ENCODE data around the gene KSR1.

The KSR1 gene

DNA sequence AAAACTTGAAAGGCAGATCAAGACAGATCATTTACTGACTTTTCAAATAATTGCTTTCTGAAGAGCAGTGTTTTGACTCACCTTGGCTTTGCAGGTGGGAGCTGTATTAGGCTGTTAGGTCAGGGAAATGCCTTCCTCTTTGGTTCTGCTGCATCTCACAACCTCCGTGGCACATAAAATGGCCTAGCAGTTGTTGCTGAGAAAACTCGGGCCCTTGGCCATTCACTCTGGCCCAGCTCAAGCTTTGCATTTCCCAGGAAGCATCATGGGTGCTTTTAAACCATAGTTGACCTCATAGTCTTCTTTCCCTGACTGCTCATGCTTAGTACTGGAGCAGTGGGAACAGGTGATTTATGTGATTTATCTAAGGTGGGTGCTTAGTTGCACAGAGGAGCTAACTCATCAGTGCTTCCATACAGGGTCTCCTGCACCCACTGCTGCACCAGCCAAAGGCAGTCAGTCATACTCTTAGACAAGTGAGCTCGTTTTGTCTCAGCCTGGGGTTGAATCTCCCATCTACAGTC lies 83.6 kb downstream of the KSR1 start:
- DNase-seq = no peak

DNA sequence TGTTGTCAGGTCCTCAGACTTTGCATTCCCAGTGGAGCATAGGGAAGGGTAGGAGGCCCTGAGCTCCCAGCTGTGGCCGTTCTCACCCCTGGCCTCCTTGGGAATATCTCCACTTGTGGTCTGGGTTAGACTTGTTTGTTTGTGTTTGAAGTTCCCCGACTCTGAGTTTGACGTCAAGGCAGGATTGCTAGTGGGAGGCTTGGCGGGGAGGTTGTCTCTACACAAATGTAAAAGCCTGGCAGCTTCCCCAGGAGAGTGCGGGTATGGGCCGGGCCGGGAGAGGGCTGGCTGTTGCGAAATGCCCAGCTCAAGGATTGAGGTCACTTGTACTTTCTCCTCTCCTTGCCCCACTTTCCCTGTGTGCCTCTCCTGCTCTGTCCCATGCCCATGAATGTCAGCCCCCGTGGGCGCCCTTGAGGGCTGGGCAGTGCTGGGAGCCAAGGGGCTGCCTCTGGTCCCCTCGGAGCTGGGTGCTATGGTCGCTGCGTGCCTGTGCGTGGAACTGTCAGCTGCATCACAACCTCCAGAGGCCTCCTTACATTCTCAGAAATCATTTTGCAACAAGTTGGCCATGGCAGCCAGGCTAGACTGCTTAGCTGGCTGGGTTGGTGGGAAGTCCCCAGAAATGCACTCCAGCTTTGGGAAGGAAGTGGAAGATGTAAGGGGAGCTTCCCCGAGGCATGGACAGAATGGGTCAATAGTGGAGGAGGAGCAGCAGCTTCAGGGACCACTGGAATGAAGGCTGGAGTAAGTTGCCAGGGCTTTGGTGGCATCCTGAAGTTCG lies 84.3 kb downstream of the KSR1 start:
- DNase-seq = no peak

DNA sequence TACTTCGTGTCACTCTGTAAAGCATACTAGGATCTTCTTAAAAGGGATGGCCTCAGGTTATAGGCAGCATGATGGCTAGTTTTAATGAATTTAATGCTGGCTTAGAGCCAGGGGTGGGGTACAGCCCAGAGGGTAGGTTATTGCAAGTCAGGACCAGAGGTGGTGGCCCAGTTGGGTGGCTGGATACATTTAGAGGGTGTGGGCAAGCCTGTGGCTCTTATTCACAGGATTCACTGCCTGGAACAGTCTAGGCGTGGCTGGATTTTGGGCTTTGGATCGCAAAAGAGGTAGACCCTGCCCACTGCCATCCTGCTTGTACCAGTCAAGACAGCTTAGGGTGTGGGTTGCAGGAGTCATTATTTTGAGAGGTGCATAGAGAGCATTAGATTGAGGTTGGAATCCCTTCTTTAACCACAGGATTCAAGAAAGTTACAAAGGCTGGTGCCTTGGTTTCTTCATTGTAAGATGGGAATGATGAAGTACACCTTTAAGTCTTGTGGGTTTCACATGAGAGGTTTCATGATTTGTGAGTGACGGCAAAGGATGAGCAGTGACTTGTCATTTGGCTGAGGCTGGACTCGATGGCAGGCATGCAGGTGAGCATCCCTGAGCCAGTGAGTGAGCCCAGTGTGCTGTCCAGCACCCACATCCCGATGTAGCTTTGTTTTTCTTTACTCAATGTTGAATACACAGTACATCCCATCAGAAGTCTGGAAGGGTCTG lies 85.2 kb downstream of the KSR1 start:
- DNase-seq = no peak

DNA sequence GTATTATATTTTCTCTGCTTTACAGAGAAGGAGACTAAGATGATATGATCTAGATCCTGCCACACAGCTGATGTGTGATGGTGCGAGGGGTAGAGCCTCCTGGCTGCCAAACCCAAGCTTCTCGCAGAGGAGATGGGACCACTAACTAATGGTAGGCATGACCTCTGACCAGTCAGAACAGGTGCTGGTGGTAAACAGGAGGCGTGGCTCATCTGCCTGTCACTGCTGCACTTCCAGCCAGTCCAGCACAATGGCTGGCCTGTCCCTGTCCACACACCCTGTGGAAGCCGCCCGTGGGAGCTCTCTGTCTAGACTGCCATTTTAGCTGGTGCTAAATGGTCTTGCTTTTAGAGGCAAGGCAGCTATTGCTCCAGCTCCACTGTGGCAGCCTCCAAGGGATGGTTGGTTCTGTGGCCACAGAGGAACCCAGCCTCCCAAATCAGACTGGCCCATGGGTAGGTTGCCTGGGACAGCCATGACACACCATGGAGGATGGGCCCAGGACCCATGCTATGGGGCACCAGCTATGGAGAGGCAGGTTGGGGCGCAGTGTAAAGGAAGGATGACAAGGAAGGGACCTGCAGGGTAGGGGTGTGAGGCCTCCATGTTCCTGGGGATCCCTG lies 86.7 kb downstream of the KSR1 start:
- no peak for DNase-seq

DNA sequence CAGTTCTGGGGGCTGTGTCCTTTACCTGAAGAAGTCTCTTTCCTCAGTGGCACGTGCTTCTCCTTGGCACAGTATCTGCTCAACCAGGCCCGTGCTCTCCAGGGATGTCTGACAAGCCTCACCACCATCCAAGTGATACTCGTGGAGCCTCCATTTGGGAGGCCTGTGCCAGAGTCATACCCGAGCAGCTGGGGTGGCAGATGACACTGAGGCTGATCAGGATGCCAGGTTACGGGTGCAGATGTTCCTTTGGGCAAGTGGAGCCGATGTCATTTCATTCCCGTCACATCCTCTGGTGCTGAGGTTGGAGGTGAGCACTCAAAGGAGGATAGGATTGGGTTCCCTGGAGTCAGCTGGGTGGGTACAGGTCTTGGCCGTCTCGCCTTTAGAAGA lies 87.2 kb downstream of the KSR1 start:
- no peak for DNase-seq

DNA sequence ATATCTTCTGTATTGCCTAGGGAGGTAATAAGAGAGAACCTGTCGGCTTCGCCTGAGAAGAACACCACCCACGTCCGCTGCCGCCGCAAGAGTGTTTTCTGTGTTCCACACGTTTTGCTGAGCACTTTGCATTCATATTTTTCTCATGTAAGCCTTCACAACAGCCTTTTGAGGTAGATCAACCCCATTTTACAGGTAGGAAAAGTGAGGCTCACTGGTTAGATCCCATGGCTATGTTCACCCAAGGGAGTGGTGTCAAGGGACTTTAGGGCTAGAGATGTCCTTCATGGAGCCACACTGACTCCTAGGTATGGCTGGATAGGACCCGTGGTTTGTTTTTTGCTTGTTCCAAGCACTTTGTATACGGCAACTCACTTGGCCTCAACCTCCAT lies 87.7 kb downstream of the KSR1 start:
- no peak for DNase-seq

DNA sequence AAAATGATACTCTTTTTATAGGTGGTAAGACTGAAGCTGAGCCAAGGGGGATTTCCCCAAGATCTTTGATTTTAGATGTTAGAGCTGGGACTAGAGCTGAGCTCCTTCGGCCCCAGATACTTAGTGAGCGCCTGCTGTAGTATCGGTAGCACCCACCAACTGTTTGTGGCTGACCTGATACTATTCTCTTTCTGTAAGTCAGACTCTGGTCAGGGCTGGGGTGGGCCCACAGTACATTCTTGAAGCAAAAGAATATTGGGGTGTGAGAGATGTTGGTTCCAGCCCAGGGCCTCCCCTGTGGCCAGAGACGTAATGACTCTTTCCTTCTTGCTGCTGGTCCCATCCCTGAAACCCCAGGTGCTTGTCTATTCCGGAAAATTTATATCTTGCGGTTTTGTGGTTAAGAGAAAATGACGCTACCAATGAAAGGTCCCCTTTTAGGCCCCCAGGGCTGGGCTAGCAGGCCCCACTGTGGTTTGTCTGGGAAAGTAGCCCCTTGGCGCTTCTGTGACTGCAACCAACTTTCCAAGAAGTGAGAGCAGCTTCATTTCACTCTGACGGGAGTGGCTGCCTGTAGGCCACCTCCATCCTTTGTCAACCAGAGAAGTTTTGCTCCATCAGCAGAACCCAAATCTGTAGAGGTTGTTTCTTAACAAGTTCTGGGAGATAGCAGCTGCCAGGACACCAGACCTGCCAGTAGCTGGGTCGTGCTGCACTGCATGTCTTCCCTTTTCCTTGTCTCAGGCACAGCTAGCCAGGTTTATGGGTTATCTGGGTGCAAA lies 88.3 kb downstream of the KSR1 start:
- DNase-seq = peak; percentile 86

DNA sequence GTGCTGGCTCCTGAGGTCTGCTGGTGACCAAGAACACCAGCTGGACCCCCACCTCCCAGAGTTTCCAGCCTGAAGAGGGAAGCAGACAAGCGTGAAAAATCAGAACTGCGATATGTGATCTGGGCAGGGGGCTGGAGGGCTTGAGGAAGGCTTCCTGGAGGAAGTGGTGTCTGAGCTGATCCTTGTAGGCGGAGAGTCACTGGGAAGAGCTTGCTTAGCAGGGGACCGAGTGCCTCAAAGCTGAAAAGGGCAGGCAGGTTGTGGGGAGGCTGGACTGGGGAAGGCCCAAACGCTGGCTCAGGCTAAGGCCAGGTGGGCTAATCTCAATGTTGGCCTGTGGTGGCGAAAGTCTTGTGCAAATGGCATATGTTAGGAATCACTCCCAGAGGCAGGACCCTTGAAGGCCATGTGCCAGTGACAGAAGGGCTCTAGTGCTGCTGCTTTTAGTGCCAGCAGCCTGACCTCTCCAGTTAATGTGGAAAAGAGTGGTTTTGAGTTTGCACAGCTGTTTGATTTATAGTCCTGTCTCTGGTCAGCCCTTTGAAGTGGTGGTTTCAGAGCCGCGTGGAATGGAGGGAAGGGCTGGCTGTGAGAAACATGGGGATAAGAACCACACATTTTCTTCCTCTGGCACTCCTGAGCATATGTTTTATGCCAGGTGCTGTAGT lies 89.4 kb downstream of the KSR1 start:
- no peak for DNase-seq

DNA sequence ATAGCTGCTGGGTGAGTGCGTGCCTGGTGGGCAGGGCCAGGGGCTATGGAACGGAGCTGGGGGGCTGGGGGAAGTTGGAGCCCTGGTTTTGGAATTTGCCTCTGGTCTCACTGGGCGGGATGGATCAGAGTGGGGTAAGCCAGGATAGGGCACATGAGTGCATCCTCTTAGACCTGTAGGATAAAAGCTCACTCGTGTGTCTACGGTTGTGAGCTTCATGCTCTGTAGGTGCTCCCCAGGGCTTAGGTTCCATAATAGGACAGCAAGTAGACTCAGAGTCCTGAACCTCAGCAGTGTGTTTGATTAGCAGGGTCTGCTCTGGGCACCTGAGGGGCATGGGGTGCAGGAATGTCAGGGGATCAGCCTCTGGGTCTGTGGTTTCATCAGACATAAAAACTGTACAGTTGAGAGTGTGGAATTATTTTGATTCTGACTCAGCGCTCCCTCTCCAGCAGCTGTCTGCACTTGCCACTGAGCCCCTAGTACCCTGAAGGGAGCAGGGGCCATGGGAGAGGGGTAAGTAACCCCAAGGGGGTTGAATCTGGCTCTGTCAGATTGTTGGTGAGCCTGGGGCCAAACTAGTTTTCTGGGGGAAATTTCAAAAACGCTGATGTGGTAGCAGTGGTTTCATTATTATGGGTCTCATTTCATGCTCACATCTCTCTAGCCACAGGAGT lies 90.5 kb downstream of the KSR1 start:
- DNase-seq = no peak

DNA sequence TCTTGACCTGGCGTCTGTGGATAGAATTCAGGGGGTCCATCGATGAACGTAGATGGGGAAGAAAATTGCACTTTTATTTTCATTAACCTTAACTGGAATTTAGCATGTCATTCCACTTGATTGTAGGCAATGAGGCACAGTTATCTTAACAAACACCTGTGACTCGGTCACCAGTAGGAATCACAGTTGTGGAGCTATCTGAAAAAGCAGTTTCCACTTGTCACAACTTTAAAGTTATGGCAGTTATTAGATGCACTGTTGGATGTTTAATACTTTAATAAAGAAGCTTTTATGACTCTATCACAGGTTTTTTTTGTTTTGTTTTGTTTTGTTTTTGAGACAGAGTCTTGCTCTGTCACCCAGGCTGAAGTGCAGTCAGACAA lies 91.0 kb downstream of the KSR1 start:
- peak; percentile 86 for DNase-seq

DNA sequence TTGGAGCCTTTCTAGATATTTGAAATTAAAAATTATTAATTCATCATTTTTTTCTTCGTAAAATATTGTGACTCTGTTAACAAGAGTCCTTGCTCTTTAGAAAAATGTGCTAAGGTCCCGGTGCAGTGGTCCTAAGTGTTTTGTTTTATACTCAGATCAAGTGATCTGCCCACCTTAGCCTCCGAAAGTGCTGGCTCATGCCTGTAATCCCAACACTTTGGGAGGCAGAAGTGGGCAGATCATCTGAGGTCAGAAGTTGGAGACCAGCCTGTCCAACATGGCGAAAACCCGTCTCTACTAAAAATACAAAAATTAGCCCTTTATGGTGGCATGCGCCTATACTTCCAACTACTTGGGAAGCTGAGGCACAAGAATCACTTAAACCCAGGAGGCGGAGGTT lies 92.1 kb downstream of the KSR1 start:
- no peak for DNase-seq

DNA sequence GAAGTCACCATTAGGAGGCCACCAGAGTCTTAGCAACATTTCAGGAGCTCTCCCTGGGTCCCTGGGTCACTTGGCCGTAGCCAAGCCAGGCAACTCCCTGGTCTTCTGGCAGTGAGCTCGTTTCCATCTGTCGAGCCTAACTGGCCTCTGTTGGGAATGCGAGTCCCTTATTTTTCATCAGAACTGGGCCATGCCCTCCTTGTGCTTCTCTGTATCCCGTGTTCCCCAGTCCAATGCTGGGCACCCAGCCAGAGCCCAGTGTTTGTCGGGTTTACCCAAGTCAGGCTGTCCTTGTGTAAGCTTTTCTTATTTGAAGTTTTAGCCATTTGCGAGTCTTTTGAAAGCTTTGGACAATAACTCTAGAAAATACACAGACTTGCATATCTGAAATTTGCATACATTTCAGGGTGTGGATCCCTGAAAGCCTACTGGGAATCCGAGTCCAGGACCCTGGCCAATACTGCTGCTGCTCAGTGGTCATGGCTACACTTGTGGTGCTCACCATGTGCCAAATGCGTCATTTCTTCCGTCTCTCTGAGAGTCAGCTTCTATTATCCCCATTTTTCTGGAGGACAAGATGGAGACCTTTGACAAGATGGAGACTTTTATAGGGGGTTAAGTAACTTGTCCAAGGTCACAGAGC lies 93.1 kb downstream of the KSR1 start:
- DNase-seq = no peak

DNA sequence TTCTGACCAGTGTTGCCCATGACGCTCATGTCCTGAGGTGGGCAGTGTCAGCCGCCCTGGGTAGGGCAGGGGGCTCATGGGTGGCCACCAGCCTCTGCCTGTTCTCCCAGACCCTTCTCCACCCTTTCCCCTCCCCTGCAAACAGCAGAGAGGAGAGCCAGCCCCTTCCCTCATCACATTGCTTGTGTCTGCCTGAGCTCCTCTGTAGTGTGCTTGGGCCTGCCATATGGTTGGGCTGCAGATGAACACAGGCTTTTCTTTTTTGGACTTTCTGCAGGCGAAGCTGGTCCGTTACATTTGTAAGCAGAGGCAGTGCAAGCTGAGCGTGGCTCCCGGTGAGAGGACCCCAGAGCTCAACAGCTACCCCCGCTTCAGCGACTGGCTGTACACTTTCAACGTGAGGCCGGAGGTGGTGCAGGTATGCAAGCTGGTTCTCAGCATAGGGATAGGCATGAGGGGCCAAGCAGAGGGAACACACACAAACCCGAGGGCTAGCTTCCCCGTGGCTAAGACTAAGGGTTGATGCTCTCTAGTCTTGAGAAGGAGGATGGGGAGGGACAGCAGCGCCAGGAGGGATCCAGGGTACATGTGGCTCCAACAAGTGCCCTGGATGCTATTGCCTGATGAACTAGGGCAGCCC lies 94.2 kb downstream of the KSR1 start:
- no peak for DNase-seq

DNA sequence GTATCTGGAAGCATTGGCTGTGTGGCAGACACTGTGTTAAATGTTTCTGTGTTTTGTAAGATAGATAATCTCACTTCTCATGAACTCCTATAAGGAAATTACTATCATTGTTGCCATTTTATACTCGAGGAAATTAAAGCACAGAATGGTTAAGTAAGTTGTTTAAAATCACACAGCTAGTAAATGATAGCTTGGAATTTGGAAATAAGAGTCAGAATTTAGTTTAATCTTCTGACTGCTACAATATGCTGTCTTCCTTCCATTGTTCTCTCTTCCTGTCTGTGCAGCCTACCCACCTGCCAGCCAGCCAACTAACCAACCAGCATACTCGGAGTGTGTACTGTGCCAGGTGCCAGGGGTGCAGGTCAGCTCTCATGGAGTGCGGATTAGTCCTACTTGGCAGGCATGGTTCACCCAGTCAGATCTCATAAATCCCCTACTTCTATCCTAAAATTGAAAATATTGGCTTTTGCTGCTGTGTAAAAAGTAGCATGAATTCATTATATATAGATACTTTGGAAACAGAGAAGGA lies 94.8 kb downstream of the KSR1 start:
- no peak for DNase-seq

DNA sequence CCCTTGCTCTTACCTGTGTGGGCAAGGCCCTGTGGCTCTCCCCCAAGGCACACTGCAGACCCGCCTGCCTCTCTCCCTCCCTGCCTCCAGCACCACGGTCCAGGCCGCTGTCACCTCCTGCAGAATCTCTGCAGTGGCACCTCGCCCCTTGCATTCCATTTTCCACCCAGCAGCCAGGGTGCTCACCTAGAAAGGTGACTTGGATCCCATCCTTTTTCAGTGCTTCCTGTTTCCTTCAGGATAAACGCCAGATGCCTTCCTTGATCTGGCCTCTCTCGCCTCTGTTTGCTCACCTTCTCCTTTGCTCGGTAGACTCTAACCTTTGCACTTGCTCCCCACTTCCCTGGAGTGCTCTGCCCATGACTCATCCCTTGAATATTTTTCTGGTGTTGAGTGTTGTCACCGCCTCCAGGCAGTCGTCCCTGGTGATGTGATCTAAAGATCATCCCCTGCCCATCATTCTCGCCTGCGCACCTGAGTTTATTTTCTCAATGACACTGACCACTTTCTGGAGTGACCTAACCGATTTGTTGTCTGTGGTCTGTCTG lies 95.5 kb downstream of the KSR1 start:
- no peak for DNase-seq

DNA sequence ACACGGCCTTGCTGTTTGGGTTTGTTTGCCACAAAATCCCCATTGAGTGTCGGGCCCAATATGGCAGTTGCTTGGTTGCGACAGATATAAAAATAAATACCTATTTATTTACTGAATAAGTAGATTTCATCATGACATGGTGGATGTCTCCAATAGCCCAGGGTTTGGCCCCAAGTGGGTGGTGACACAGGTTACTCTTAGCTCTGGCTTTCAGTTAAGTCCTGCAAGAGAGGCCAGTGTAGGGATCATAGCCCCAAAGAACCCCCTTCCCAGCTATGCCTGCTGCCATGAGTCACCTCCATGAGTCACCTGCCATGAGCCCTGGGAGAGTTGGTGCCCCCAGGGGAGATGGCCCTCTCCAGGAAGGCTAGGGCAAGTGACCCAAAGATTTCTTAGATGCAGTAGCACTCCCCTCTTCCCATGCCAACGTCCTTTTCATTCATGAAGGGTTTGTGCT lies 96.1 kb downstream of the KSR1 start:
- DNase-seq = no peak

DNA sequence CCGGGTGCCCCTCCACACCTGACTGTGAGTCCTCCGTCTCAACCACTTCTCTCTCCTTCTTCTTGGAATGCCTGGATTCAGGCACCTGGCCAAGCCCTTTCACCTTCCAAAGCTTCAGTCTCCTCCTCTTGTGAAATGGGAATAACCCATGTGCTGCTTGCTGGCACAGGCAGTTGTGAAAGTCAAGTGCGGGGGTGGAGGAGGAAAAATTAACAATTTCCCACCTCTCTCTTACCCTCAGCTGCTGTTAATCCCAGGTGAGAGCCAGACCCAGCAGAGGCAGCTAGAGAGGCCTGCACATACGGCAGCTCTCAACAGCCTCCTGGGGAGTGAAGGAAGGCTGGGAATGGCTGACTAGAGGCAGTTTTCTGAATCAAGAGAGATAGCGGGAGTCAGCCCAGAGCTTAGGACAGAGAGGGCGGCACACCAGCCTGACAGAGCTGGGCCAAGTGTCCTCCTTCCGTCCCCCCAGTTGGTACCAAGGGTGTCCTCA lies 96.8 kb downstream of the KSR1 start:
- DNase-seq = no peak

DNA sequence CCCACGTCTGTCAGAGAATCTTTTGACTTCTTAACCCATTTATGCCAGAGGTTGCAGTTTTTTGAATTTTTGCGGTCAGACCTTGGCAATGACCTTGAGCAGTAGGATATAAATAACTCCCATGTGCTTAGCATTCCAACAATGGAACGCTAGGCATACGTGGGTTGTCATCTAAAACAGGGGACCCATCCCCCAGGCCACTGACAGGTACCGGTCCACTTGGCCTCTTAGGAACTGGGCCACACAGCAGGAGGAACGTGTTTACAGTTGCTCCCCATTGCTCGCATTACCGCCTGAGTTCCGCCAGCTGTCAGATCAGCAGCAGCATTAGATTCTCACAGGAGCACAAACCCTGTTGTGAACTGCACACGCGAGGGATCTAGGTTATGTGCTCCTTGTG lies 97.9 kb downstream of the KSR1 start:
- DNase-seq = no peak

DNA sequence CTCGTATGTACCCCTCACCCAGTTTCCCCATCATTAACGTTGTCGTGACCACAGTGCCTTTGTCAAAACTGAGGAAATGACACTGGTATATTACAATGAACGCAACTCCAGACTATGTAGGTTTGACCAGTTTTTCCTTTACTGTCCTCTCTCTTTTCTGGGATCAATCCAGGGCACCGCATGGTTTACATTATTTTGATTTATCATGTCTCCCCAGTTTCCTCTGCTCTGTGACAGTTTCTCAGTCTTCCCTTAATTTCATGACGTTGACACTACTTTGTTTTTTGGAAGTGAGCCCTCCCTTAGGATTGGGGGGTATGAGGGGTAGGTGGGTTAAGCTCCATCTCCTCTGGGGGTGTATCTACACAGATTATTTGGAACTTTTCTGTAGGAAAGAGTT lies 98.7 kb downstream of the KSR1 start:
- no peak for DNase-seq

DNA sequence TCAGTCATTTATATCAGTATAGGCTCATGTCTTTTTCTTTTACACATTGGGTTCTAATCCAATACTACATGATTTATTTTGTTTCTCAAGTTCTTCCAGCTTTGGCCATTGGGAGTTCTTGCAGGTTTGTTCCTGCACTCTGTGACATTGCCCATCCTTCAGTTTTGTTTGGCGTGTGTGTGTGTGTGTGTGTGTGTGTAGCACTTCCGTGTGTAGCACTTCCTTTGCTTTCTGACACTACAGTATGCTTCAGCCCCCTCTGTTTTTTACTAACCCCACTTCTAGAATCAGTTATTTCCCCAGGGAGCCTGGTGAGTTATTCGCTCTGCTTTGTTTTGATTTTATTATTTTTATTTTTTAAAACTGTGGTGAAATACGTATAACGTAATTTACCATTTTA lies 99.1 kb downstream of the KSR1 start:
- DNase-seq = no peak

All from hematopoietic multipotent progenitor cell treated with erythropoietin and hydrocortisone succinate and interleukin-3 and kit ligand, for 8 days (in vitro differentiated cells).